Measurements from ENCODE around the gene HIVEP3. TPM values are rescaled to one million over a fixed set of nuclear protein-coding genes. Genes with fewer than 3 reads are reported as not detected.

HIVEP3 gene
- polyA plus RNA-seq, 1 of the 3 experiments (the other 2 are of a cell fraction) = 6.4 TPM

DNA sequence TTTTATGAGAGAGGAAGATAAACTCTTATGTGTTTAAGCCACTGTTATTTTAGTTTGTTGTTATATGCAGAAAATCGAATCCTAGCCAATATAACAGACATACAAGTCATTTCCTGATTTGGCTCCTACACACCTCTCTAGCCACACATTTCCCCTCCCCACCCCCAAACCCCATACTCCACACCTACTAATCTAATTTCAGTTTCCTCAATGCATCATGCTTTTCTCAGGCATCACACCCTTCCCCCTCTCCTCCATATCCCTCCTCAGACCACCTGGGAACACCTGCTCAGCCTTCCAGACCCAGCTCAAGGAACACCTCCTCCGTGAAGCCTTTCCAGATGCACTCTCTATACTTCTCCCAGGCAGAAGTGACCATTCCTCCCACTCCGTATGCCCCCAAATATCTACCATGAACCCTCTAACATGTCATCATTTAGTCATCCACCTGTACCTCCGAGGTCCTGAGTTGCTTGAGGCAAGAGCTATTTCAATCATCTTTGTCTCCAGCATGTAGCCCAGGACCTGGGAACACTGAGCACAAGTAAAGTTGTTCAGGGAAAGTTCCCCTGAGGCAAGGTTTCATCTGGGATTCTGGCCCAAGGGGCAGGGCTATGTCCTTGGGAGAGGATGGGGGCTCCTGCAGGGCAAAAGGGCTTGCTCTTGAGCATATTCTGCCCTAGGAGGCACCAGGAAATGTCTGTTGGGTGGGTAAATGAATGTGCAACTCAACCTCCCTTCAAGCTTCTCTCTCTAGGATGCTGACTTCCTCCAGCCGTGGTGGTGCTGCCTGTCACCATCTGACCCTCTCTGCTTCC is 126.8 kb downstream of the HIVEP3 start (continued):
- TF ChIP-seq RAD21 (IDR thresholded peaks at IDR 0.05; ENCODE audit: low read length) = no peak

- WGBS (ENCODE audit: low lambda C conversion rate) = 76% methylated on average over 4 of the region's 4 CpGs
- Histone ChIP-seq H3K4me3 (ENCODE audit: low read depth in 2 of 2, low read length in 1 of 2) (no peak overlapping the region), H3K79me2 (ENCODE audit: insufficient read depth) (no peaks in the 10 kb centered on the region), H2AFZ (ENCODE audit: low read depth) (no peak overlapping the region), H3K9me2 (no peaks in the 10 kb centered on the region), H3K4me1 (ENCODE audit: control insufficient read depth in 1 of 2, insufficient read depth in 2 of 2, low read depth in 1 of 2, low read length in 1 of 2) (no peaks in the 10 kb centered on the region), H3K27me3 (ENCODE audit: insufficient read depth) (no peaks in the 10 kb centered on the region), H4K20me1 (ENCODE audit: insufficient read depth) (no peaks in the 10 kb centered on the region), H3K27ac (ENCODE audit: low read depth in 2 of 2, low read length in 1 of 2) (no peak overlapping the region), H3K9ac (no peak overlapping the region), H3K36me3 (replicated peaks in 1 of 2; ENCODE audit: control insufficient read depth in 1 of 2, insufficient read depth in 2 of 2, low read length in 1 of 2) (no peaks in the 10 kb centered on the region), H3K9me3 (no peaks in the 10 kb centered on the region), H3K4me2 (no peak overlapping the region), H3F3A (replicated peaks; ENCODE audit: insufficient read depth) (no peaks in the 10 kb centered on the region)
- TF ChIP-seq, protein P1, sequence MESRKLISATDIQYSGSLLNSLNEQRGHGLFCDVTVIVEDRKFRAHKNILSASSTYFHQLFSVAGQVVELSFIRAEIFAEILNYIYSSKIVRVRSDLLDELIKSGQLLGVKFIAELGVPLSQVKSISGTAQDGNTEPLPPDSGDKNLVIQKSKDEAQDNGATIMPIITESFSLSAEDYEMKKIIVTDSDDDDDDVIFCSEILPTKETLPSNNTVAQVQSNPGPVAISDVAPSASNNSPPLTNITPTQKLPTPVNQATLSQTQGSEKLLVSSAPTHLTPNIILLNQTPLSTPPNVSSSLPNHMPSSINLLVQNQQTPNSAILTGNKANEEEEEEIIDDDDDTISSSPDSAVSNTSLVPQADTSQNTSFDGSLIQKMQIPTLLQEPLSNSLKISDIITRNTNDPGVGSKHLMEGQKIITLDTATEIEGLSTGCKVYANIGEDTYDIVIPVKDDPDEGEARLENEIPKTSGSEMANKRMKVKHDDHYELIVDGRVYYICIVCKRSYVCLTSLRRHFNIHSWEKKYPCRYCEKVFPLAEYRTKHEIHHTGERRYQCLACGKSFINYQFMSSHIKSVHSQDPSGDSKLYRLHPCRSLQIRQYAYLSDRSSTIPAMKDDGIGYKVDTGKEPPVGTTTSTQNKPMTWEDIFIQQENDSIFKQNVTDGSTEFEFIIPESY (IDR thresholded peaks at IDR 0.05; ENCODE audit: borderline replicate concordance, low read depth) = no peak
- TF ChIP-seq, protein P2, sequence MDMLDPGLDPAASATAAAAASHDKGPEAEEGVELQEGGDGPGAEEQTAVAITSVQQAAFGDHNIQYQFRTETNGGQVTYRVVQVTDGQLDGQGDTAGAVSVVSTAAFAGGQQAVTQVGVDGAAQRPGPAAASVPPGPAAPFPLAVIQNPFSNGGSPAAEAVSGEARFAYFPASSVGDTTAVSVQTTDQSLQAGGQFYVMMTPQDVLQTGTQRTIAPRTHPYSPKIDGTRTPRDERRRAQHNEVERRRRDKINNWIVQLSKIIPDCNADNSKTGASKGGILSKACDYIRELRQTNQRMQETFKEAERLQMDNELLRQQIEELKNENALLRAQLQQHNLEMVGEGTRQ (IDR thresholded peaks at IDR 0.05; ENCODE audit: borderline replicate concordance, low read depth, low read length) = no peak
- TF ChIP-seq, protein P3, sequence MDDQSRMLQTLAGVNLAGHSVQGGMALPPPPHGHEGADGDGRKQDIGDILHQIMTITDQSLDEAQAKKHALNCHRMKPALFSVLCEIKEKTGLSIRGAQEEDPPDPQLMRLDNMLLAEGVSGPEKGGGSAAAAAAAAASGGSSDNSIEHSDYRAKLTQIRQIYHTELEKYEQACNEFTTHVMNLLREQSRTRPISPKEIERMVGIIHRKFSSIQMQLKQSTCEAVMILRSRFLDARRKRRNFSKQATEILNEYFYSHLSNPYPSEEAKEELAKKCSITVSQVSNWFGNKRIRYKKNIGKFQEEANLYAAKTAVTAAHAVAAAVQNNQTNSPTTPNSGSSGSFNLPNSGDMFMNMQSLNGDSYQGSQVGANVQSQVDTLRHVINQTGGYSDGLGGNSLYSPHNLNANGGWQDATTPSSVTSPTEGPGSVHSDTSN (IDR thresholded peaks at IDR 0.05) = no peak
- TF ChIP-seq RCOR1 (IDR thresholded peaks at IDR 0.05; ENCODE audit: low read length) (no peak), MEF2A (IDR thresholded peaks at IDR 0.05; ENCODE audit: borderline replicate concordance, low read depth) (no peak), TEAD4 (IDR thresholded peaks at IDR 0.05; ENCODE audit: borderline replicate concordance, insufficient read depth) (no peak), TAF1 (IDR thresholded peaks at IDR 0.05; ENCODE audit: borderline replicate concordance, low read depth, low read length) (no peak), FOXJ3 (CRISPR knock-in tag; IDR thresholded peaks at IDR 0.05) (no peak), YY1 (IDR thresholded peaks at IDR 0.05; ENCODE audit: low read depth) (no peak), NRF1 (IDR thresholded peaks at IDR 0.05; ENCODE audit: low read depth, low read length) (no peak), CTCF (IDR thresholded peaks at IDR 0.05) (no peak), FOXM1 (IDR thresholded peaks at IDR 0.05; ENCODE audit: low read depth) (no peak), FOSL2 (IDR thresholded peaks at IDR 0.05; ENCODE audit: borderline replicate concordance, low read depth) (no peak), NFIC (IDR thresholded peaks at IDR 0.05; ENCODE audit: borderline replicate concordance) (no peak)
- TF ChIP-seq, protein P4, sequence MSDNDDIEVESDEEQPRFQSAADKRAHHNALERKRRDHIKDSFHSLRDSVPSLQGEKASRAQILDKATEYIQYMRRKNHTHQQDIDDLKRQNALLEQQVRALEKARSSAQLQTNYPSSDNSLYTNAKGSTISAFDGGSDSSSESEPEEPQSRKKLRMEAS (IDR thresholded peaks at IDR 0.05; ENCODE audit: low read depth) = no peak
- ChIA-PET POLR2A (no interaction called here), CTCF (interaction anchor here (1.3 to 3.9 kb wide), 5 partner anchors 12 to 383 kb away, joined by 3 to 16 read pairs (median 5); no protein-coding TSS in a partner anchor)
- DNase-seq = no peak
These were observed 128.4 kb downstream of the HIVEP3 start for GRCh38 chr1:41790351-41790750.
